ENCODE data around the gene SLC47A1. TPM values are rescaled to one million over a fixed set of nuclear protein-coding genes. Genes with fewer than 3 reads are reported as not detected.

Gene SLC47A1
- total RNA-seq, 6 experiments from 2014 or later: 47.5 to 182 (median 67.4) TPM

- no peaks in the 10 kb centered on the region for H3K27me3 ChIP-seq
- no peak overlapping the region for H3K27ac ChIP-seq
- WGBS (ENCODE audit: insufficient coverage, low coverage, low lambda C conversion rate, missing lambda C conversion rate): 88% methylated on average over 8 of the region's 8 CpGs
- DNase-seq (no peak), ATAC-seq (no peak)
- intact Hi-C loops (cut with DNase I): no loop called here
- no peaks in the 10 kb centered on the region for H3K9me3 ChIP-seq
- no peak overlapping the region for H3K4me3 ChIP-seq
- H3K36me3 ChIP-seq: no peaks in the 10 kb centered on the region
- H3K4me1 ChIP-seq: peaks cover 0 to 3% (median 0%) of the 10 kb centered on the region in 4 donors
- TF ChIP-seq CTCF (IDR thresholded peaks at IDR 0.05) (no peak), POLR2A (IDR thresholded peaks at IDR 0.05) (no peak)
These were observed 50.2 kb downstream of the SLC47A1 start for GRCh38 chr17:19583871-19584270.

- no peaks in the 10 kb centered on the region for H3K9me3 ChIP-seq
- H3K36me3 ChIP-seq: no peaks in the 10 kb centered on the region
- no peak for TF ChIP-seq CTCF (IDR thresholded peaks at IDR 0.05)
- no peak for TF ChIP-seq POLR2A (IDR thresholded peaks at IDR 0.05)
- DNase-seq (no peak), ATAC-seq (no peak)
- WGBS (ENCODE audit: insufficient coverage, low coverage, low lambda C conversion rate, missing lambda C conversion rate): 59% methylated on average over 7 of the region's 9 CpGs
- no peaks in the 10 kb centered on the region for H3K27me3 ChIP-seq
- H3K27ac ChIP-seq: no peak overlapping the region
- intact Hi-C loops (cut with DNase I): no loop called here
- H3K4me3 ChIP-seq: no peak overlapping the region
- no peaks in the 10 kb centered on the region for H3K4me1 ChIP-seq
These were observed 56.8 kb downstream of the SLC47A1 start for GRCh38 chr17:19590451-19590850.

- H3K27me3 ChIP-seq: no peaks in the 10 kb centered on the region
- ATAC-seq: no peak
These were observed 57.4 kb downstream of the SLC47A1 start for GRCh38 chr17:19590912-19591551.

GRCh38 chr17:19592316-19592715 is 58.7 kb downstream of the SLC47A1 start:
- no peak for DNase-seq
- no peak overlapping the region for H3K4me3 ChIP-seq
- no peak for ATAC-seq
- 100% methylated on average over 4 of the region's 4 CpGs for WGBS (ENCODE audit: insufficient coverage, low coverage, low lambda C conversion rate, missing lambda C conversion rate)
- no peaks in the 10 kb centered on the region for H3K36me3 ChIP-seq
- H3K4me1 ChIP-seq: no peaks in the 10 kb centered on the region
- no peaks in the 10 kb centered on the region for H3K27me3 ChIP-seq
- TF ChIP-seq CTCF (IDR thresholded peaks at IDR 0.05) (no peak), POLR2A (IDR thresholded peaks at IDR 0.05) (no peak)
- intact Hi-C loops (cut with DNase I): no loop called here
- no peaks in the 10 kb centered on the region for H3K9me3 ChIP-seq
- H3K27ac ChIP-seq: no peak overlapping the region

More at GRCh38 chr17:19590912-19591551, 57.4 kb downstream of the SLC47A1 start:
- DNase-seq: no peak
- H3K9me3 ChIP-seq: no peaks in the 10 kb centered on the region
- no peak overlapping the region for H3K4me3 ChIP-seq
- no peaks in the 10 kb centered on the region for H3K4me1 ChIP-seq
- 70% methylated on average over 8 of the region's 8 CpGs for WGBS (ENCODE audit: insufficient coverage, low coverage, low lambda C conversion rate, missing lambda C conversion rate)
- no peaks in the 10 kb centered on the region for H3K36me3 ChIP-seq
- TF ChIP-seq CTCF (IDR thresholded peaks at IDR 0.05): no peak
- TF ChIP-seq POLR2A (IDR thresholded peaks at IDR 0.05): no peak
- H3K27ac ChIP-seq: no peak overlapping the region
- intact Hi-C loops (cut with DNase I): no loop called here
